ENCODE results near the gene MOB3A. TPM values are rescaled to one million over a fixed set of nuclear protein-coding genes. Genes with fewer than 3 reads are reported as not detected.

Gene MOB3A
- total RNA-seq, 2 donors from 2014 or later: 20.9 to 21.8 TPM

GRCh38 chr19:2064788-2065524, 31.2 kb downstream of the MOB3A start:
- 91 to 95% methylated on average over 27 to 38 of the region's 38 CpGs for WGBS, 2 experiments (ENCODE audit: insufficient coverage in 1 of 2, insufficient read length in 1 of 2)
- H3K27ac Mint-ChIP-seq: no peak overlapping the region
- H3K27me3 ChIP-seq (ENCODE audit: control insufficient read depth, insufficient read depth, low read length, poor library complexity, severe bottlenecking): no peaks in the 10 kb centered on the region
- H3K9ac ChIP-seq (ENCODE audit: extremely low read depth, low read length, poor library complexity, severe bottlenecking): no peak overlapping the region
- no peak overlapping the region for H3K4me3 Mint-ChIP-seq
- no peaks in the 10 kb centered on the region for H3K9me3 Mint-ChIP-seq
- H3K27ac ChIP-seq (ENCODE audit: low read depth, low read length): peak overlapping the region; percentile 59
- no peaks in the 10 kb centered on the region for H3K36me3 ChIP-seq (ENCODE audit: control insufficient read depth, insufficient read depth, low read length)
- H3K9me3 ChIP-seq (ENCODE audit: control insufficient read depth, low read length): no peaks in the 10 kb centered on the region
- H3K4me1 Mint-ChIP-seq: peaks cover 10% of the 10 kb centered on the region
- no peaks in the 10 kb centered on the region for H3K36me3 Mint-ChIP-seq (ENCODE audit: low read depth)
- H3K4me1 ChIP-seq (ENCODE audit: control insufficient read depth, insufficient read depth, low read length): peaks cover under 1% of the 10 kb centered on the region
- DNase-seq: no peak
- no peaks in the 10 kb centered on the region for H3K27me3 Mint-ChIP-seq (ENCODE audit: insufficient read depth)
- no peak for TF ChIP-seq CTCF (conservative IDR thresholded peaks at IDR 0.05)
- no peak overlapping the region for H3K4me3 ChIP-seq (ENCODE audit: low read length)

DNA sequence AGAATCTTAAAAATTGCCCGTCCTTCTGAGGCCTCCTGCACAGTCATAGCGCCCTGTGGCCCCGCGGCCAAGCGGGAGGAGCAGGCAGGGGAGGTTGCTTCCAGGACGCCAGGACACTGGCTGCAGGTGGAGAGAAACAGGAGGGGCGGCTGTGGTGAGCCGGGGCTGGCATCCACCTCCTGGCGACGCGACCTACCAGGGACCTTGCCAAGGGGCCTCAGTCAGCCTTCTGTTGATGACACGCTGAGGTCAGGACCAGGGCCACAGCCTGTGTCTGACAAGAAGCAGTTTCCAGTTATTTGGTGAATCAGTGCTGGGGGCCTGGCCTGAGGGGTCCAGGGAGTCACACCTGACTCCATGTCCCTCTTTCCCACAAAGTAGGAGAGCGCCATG, 31.7 kb downstream of the MOB3A start:
- Histone ChIP-seq H3K9ac (ENCODE audit: extremely low read depth, low read length, poor library complexity, severe bottlenecking) (no peak overlapping the region), H3K27me3 (ENCODE audit: control insufficient read depth, insufficient read depth, low read length, poor library complexity, severe bottlenecking) (no peaks in the 10 kb centered on the region), H3K9me3 (ENCODE audit: control insufficient read depth, low read length) (no peaks in the 10 kb centered on the region), H3K27ac (ENCODE audit: low read depth, low read length) (peak overlapping the region; percentile 59), H3K36me3 (ENCODE audit: control insufficient read depth, insufficient read depth, low read length) (no peaks in the 10 kb centered on the region), H3K4me1 (ENCODE audit: control insufficient read depth, insufficient read depth, low read length) (peaks cover 5% of the 10 kb centered on the region), H3K4me3 (ENCODE audit: low read length) (no peak overlapping the region)
- Mint-ChIP-seq H3K27me3 (ENCODE audit: insufficient read depth) (no peaks in the 10 kb centered on the region), H3K9me3 (no peaks in the 10 kb centered on the region), H3K27ac (no peak overlapping the region), H3K4me3 (no peak overlapping the region), H3K4me1 (peaks cover 11% of the 10 kb centered on the region), H3K36me3 (ENCODE audit: low read depth) (no peaks in the 10 kb centered on the region)
- no peak for TF ChIP-seq CTCF (conservative IDR thresholded peaks at IDR 0.05)
- no peak for DNase-seq
- 90 to 94% methylated on average over 10 to 13 of the region's 13 CpGs for WGBS, 2 experiments (ENCODE audit: insufficient coverage in 1 of 2, insufficient read length in 1 of 2)

DNA sequence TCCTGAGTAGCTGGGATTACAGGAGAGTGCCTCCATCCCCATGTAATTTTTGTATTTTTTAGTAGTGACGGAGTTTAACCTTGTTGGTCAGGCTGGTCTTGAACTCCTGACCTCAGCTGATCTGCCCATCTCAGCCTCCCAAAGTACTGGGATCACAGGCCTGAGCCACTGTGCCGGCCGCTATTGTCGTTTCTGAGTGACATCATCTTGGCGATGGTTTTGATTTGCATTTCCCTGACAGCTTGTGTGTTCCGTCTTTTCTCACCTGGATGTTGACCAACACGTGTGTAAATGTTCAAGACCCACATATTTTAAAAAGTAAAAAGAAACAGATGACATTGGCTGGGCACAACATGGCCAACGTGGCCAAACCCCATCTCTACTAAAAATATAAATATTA, 32.3 kb downstream of the MOB3A start:
- Histone ChIP-seq H3K4me3 (ENCODE audit: low read length) (no peak overlapping the region), H3K4me1 (ENCODE audit: control insufficient read depth, insufficient read depth, low read length) (peaks cover 5% of the 10 kb centered on the region), H3K36me3 (ENCODE audit: control insufficient read depth, insufficient read depth, low read length) (no peaks in the 10 kb centered on the region), H3K9me3 (ENCODE audit: control insufficient read depth, low read length) (no peaks in the 10 kb centered on the region), H3K27ac (ENCODE audit: low read depth, low read length) (no peak overlapping the region), H3K27me3 (ENCODE audit: control insufficient read depth, insufficient read depth, low read length, poor library complexity, severe bottlenecking) (no peaks in the 10 kb centered on the region), H3K9ac (ENCODE audit: extremely low read depth, low read length, poor library complexity, severe bottlenecking) (no peak overlapping the region)
- no peak overlapping the region for H3K4me3 Mint-ChIP-seq
- no peak for DNase-seq
- H3K9me3 Mint-ChIP-seq: no peaks in the 10 kb centered on the region
- H3K36me3 Mint-ChIP-seq (ENCODE audit: low read depth): no peaks in the 10 kb centered on the region
- no peak for TF ChIP-seq CTCF (conservative IDR thresholded peaks at IDR 0.05)
- H3K27me3 Mint-ChIP-seq (ENCODE audit: insufficient read depth): no peaks in the 10 kb centered on the region
- H3K4me1 Mint-ChIP-seq: peaks cover 13% of the 10 kb centered on the region
- H3K27ac Mint-ChIP-seq: no peak overlapping the region
- 90 to 97% methylated on average over 7 to 8 of the region's 8 CpGs for WGBS, 2 experiments (ENCODE audit: insufficient coverage in 1 of 2, insufficient read length in 1 of 2)
